ENCODE results near the gene FZD10.

Gene FZD10

GRCh38 chr12:130127532-130127911, 34.7 kb upstream of the FZD10 start:
- no peak for ATAC-seq
- no peak for TF ChIP-seq TCF4 (CRISPR knock-in tag; IDR thresholded peaks at IDR 0.05; ENCODE audit: borderline replicate concordance)
- no peak for TF ChIP-seq PATZ1 (CRISPR knock-in tag; IDR thresholded peaks at IDR 0.05; ENCODE audit: borderline replicate concordance)
- TF ChIP-seq ZFP3 (CRISPR knock-in tag; IDR thresholded peaks at IDR 0.05), result no peak
- TF ChIP-seq RARB (CRISPR knock-in tag; IDR thresholded peaks at IDR 0.05), result no peak
- TF ChIP-seq ESRRG (CRISPR knock-in tag; IDR thresholded peaks at IDR 0.05), result no peak
- TF ChIP-seq ZNF8 (CRISPR knock-in tag; IDR thresholded peaks at IDR 0.05), result no peak
- no peak for TF ChIP-seq ZC3H10 (CRISPR knock-in tag; IDR thresholded peaks at IDR 0.05)

DNA sequence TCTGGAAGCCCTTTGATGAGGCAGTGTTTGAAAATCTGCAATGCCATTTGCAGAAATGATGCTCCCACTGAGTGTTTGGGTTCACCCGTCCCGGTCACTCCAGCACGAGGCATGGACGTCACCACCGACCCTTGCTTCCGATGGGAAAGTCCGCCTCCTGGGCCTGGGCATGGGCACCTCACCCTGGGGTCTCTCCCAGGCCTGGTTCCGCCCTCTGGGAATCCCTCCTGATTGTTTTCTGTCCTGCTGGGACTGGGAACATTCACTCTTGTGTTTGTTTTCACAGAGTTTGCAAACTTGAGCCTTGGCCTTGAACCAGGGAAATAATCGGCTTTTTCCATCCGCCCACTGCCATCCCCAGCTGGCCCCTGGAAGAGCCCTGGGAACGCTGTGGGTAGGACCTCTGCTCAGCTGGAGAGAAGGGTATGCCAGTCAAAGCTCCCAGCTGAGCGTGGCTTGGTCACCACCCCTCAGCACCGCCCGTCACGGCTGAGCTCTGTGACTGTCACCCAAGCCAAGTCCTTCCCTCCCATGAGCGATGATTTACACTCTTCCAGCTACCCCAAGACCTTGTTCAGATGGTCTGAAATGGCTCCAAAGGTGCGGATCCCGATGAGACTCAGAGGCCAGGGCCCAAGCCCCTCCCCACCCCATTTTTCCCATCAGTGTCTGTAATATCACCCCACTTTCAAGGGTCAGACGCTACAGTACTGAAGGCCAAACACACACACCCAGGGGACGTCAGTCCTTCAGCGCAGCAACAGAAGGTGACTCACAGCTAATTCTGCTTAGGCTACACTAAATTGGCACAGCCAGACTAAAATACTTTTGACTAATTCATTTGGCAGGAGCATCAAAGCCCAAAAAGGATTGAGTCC, 34.1 kb upstream of the FZD10 start:
- no peak for ATAC-seq
- no peak for TF ChIP-seq GLIS3 (CRISPR knock-in tag; IDR thresholded peaks at IDR 0.05)
- TF ChIP-seq PPARA (CRISPR knock-in tag; IDR thresholded peaks at IDR 0.05; ENCODE audit: borderline replicate concordance), result no peak
- no peak for TF ChIP-seq ZNF70 (CRISPR knock-in tag; IDR thresholded peaks at IDR 0.05)
- no peak for TF ChIP-seq OSR1 (CRISPR knock-in tag; IDR thresholded peaks at IDR 0.05)
- TF ChIP-seq SNAI2 (CRISPR knock-in tag; IDR thresholded peaks at IDR 0.05), result no peak
- no peak for TF ChIP-seq CSDC2 (CRISPR knock-in tag; IDR thresholded peaks at IDR 0.05)
- no peak for TF ChIP-seq ZNF8 (CRISPR knock-in tag; IDR thresholded peaks at IDR 0.05)

DNA sequence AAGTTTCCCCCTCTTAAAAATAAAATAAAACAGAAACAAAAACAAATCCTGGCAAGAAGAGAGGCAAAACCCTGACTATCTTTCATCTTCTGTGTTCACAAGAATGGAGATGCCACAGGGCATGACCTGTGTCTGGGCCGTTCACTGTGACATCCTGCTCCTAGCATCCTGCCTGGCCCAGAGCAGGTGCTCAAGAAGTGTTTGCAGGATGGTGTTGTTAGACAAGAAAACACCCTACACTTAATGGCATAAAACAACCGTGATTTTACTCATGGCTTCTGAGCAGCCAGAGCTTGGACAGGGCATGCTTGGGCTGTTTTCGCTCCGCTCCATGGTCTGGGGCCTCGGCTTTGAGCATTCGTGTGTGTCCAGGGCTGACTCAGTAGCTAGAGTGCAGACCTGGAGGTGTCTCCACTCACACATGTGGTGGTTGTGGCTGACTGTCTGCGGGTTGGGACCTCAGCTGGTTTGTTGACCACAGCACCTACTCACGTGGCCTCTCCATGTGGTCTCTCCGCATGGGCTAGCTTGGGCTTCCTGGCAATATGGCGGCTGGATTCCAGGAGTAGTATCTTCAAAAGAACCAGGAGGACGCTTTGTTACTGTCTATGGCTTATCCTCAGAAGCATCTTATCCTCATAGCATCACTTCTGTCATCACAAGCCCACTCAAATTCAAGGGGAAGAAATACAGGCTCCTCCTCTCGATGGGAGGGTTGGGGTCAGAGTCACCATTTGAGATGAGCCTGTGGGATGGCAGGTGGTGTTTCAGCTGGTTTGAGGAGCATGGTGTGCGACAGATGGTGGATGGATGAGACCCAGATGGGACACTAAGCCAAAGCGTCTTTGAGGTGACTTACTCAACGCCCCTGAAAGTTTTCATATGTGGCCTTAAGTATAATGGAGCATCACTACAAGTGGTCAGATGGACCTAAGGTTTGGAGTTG, 33.2 kb upstream of the FZD10 start:
- no peak for ATAC-seq
- TF ChIP-seq ZC3H10 (CRISPR knock-in tag; IDR thresholded peaks at IDR 0.05), result no peak
- TF ChIP-seq ZNF565 (CRISPR knock-in tag; conservative IDR thresholded peaks at IDR 0.05; ENCODE audit: low read depth), result no peak
- TF ChIP-seq CSRNP3 (CRISPR knock-in tag; IDR thresholded peaks at IDR 0.05), result no peak

DNA sequence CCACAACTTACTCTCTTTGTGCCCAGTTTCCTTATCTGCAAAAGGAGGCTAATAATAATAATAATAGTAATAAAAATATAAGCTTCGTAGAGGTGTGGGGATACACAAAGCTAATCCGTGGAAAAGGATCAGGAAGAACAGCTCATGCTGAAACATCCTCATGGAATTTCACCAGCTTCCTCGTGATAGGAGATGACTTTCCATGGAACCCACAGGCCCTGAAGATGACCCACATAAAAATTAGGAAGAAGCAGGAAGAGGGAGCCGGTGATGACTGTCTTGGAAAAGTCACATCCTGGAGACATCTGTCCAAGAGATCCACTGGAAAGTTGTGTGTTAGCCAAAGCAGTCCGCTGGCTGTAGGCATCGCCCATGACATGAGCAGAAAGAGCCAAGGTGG, 31.9 kb upstream of the FZD10 start:
- ATAC-seq, result no peak
- no peak for TF ChIP-seq TCF4 (CRISPR knock-in tag; IDR thresholded peaks at IDR 0.05; ENCODE audit: borderline replicate concordance)
- TF ChIP-seq RARB (CRISPR knock-in tag; IDR thresholded peaks at IDR 0.05), result no peak
- no peak for TF ChIP-seq BACH2 (CRISPR knock-in tag; IDR thresholded peaks at IDR 0.05; ENCODE audit: borderline replicate concordance)
- TF ChIP-seq ZNF565 (CRISPR knock-in tag; conservative IDR thresholded peaks at IDR 0.05; ENCODE audit: low read depth), result no peak
- TF ChIP-seq ISL1 (CRISPR knock-in tag; IDR thresholded peaks at IDR 0.05), result no peak
- no peak for TF ChIP-seq ARNTL (CRISPR knock-in tag; IDR thresholded peaks at IDR 0.05; ENCODE audit: borderline replicate concordance, low read depth)
- no peak for TF ChIP-seq ESRRG (CRISPR knock-in tag; IDR thresholded peaks at IDR 0.05)
- no peak for TF ChIP-seq TOX (CRISPR knock-in tag; IDR thresholded peaks at IDR 0.05; ENCODE audit: borderline replicate concordance)
- no peak for TF ChIP-seq ZNF8 (CRISPR knock-in tag; IDR thresholded peaks at IDR 0.05)
- no peak for TF ChIP-seq GLIS3 (CRISPR knock-in tag; IDR thresholded peaks at IDR 0.05)
- no peak for TF ChIP-seq ZNF70 (CRISPR knock-in tag; IDR thresholded peaks at IDR 0.05)
- TF ChIP-seq PATZ1 (CRISPR knock-in tag; IDR thresholded peaks at IDR 0.05; ENCODE audit: borderline replicate concordance), result no peak
- TF ChIP-seq, protein P1, sequence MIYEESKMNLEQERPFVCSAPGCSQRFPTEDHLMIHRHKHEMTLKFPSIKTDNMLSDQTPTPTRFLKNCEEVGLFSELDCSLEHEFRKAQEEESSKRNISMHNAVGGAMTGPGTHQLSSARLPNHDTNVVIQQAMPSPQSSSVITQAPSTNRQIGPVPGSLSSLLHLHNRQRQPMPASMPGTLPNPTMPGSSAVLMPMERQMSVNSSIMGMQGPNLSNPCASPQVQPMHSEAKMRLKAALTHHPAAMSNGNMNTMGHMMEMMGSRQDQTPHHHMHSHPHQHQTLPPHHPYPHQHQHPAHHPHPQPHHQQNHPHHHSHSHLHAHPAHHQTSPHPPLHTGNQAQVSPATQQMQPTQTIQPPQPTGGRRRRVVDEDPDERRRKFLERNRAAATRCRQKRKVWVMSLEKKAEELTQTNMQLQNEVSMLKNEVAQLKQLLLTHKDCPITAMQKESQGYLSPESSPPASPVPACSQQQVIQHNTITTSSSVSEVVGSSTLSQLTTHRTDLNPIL (CRISPR knock-in tag; IDR thresholded peaks at IDR 0.05; ENCODE audit: low read depth), result no peak
- TF ChIP-seq CSDC2 (CRISPR knock-in tag; IDR thresholded peaks at IDR 0.05), result no peak
- no peak for TF ChIP-seq OSR1 (CRISPR knock-in tag; IDR thresholded peaks at IDR 0.05)
- TF ChIP-seq, protein P2, sequence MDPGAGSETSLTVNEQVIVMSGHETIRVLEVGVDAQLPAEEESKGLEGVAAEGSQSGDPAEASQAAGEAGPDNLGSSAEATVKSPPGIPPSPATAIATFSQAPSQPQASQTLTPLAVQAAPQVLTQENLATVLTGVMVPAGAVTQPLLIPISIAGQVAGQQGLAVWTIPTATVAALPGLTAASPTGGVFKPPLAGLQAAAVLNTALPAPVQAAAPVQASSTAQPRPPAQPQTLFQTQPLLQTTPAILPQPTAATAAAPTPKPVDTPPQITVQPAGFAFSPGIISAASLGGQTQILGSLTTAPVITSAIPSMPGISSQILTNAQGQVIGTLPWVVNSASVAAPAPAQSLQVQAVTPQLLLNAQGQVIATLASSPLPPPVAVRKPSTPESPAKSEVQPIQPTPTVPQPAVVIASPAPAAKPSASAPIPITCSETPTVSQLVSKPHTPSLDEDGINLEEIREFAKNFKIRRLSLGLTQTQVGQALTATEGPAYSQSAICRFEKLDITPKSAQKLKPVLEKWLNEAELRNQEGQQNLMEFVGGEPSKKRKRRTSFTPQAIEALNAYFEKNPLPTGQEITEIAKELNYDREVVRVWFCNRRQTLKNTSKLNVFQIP (CRISPR knock-in tag; IDR thresholded peaks at IDR 0.05; ENCODE audit: borderline replicate concordance, low read depth), result no peak
- TF ChIP-seq CSRNP3 (CRISPR knock-in tag; IDR thresholded peaks at IDR 0.05), result no peak
- no peak for TF ChIP-seq PPARA (CRISPR knock-in tag; IDR thresholded peaks at IDR 0.05; ENCODE audit: borderline replicate concordance)

Measured in SK-N-SH treated with all-trans-retinoic acid at 6 μM for 48 hours (cell line).